IPS-15b (cell line): ENCODE results near the gene CLCF1.

Experiments used
- H3K27me3 ChIP-seq: one replicate; pipeline ENCODE4 v1.6.1; 2013; ENCODE audit warnings: low read length; ENCODE audit not compliant: control insufficient read depth, insufficient read depth
- H3K36me3 ChIP-seq: one replicate; pipeline ENCODE4 v1.6.1; 2013; ENCODE audit warnings: low read length; ENCODE audit not compliant: control insufficient read depth, insufficient read depth
- H3K4me1 ChIP-seq: one replicate; pipeline ENCODE4 v1.6.1; 2013; ENCODE audit warnings: mild to moderate bottlenecking, low read length; ENCODE audit not compliant: control insufficient read depth, insufficient read depth
- H3K4me3 ChIP-seq: one replicate; pipeline ENCODE4 v1.5.1; 2013; ENCODE audit warnings: low read depth, low read length
- H3K9ac ChIP-seq: one replicate; pipeline ENCODE4 v1.6.1; 2013; ENCODE audit warnings: low read depth, mild to moderate bottlenecking, low read length
- H3K9me3 ChIP-seq: one replicate; pipeline ENCODE4 v1.6.1; 2013; ENCODE audit warnings: mild to moderate bottlenecking, low read length; ENCODE audit not compliant: control insufficient read depth, insufficient read depth

The CLCF1 gene

GRCh38 chr11:67397986-67398660, 24.7 kb upstream of the CLCF1 start:
- no peaks in the 10 kb centered on the region for H3K9me3 ChIP-seq
- no peak overlapping the region for H3K9ac ChIP-seq
- no peak overlapping the region for H3K4me3 ChIP-seq
- peaks cover 36% of the 10 kb centered on the region for H3K36me3 ChIP-seq
- H3K4me1 ChIP-seq, result peaks cover 3% of the 10 kb centered on the region
- no peaks in the 10 kb centered on the region for H3K27me3 ChIP-seq

- Histone ChIP-seq H3K4me1 (peaks cover 3% of the 10 kb centered on the region), H3K4me3 (no peak overlapping the region), H3K36me3 (peaks cover 36% of the 10 kb centered on the region), H3K27me3 (no peaks in the 10 kb centered on the region), H3K9me3 (no peaks in the 10 kb centered on the region), H3K9ac (no peak overlapping the region)
These were observed 24.1 kb upstream of the CLCF1 start for GRCh38 chr11:67397536-67397935.

DNA sequence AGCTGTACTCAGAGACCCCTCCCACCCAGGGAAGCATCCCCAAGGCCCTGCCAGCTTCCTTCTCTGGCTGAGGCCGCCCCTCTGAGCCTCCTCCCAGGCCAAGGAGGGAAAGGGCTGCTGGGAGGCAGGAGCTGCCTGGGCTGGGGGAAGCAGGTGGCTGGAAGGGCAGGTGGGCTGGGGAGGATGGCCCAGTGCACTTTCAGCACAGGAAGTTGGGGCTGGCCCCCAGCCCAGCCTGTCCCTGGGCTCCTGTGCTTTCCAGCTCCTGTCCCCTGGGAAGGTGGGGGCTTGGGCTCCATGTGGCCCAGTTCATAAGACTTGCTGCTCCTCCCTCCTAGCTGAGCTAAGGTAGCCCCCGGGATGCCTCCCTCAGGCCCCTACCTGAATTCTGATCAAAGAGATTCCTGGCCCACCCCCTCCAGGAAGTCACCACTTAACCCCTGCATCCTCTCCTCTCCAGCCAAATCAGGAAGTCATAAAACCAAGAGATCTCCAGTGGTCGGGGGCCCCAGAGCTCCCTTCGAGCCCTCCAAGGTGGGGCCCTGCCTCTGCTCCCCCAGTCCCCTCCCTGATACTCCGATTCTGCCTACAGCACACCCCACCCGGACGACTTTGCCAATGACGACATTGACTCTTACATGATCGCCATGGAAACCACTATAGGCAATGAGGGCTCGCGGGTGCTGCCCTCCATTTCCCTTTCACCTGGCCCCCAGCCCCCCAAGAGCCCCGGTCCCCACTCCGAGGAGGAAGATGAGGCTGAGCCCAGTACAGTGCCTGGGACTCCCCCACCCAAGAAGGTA, 23.4 kb upstream of the CLCF1 start:
- peaks cover 2% of the 10 kb centered on the region for H3K4me1 ChIP-seq
- no peaks in the 10 kb centered on the region for H3K27me3 ChIP-seq
- H3K4me3 ChIP-seq, result no peak overlapping the region
- no peaks in the 10 kb centered on the region for H3K9me3 ChIP-seq
- no peak overlapping the region for H3K9ac ChIP-seq
- peaks cover 36% of the 10 kb centered on the region for H3K36me3 ChIP-seq

GRCh38 chr11:67396259-67396581, 22.8 kb upstream of the CLCF1 start:
- no peaks in the 10 kb centered on the region for H3K27me3 ChIP-seq
- no peak overlapping the region for H3K9ac ChIP-seq
- H3K4me3 ChIP-seq, result no peak overlapping the region
- peaks cover 2% of the 10 kb centered on the region for H3K4me1 ChIP-seq
- H3K9me3 ChIP-seq, result no peaks in the 10 kb centered on the region
- H3K36me3 ChIP-seq, result peaks cover 36% of the 10 kb centered on the region

GRCh38 chr11:67395555-67396258, 22.3 kb upstream of the CLCF1 start:
- H3K9me3 ChIP-seq, result no peaks in the 10 kb centered on the region
- H3K4me1 ChIP-seq, result peaks cover 2% of the 10 kb centered on the region
- H3K27me3 ChIP-seq, result no peaks in the 10 kb centered on the region
- H3K4me3 ChIP-seq, result no peak overlapping the region
- H3K9ac ChIP-seq, result no peak overlapping the region
- H3K36me3 ChIP-seq, result peaks cover 36% of the 10 kb centered on the region

DNA sequence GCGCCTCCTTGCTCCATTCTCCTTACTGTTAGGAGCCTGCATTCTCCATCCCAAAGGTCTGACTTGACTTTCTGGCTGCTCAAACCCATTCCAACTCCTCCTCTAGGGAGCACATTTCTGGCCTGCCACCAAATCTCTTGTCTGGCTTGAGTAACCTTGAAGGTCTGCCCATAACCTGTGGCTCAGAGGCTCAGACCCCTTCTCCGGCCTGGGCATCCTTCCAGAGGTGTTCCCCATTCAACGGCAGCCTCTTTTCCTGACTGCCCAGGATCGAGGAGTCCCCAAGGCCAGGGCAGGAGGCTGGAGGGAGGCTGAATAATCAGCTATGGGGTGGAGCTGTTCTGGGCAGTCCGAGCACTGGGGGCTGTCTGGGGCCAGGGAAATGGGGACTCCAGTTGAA, 20.6 kb upstream of the CLCF1 start:
- H3K4me1 ChIP-seq, result peaks cover 2% of the 10 kb centered on the region
- no peaks in the 10 kb centered on the region for H3K9me3 ChIP-seq
- H3K27me3 ChIP-seq, result no peaks in the 10 kb centered on the region
- H3K4me3 ChIP-seq, result no peak overlapping the region
- no peak overlapping the region for H3K9ac ChIP-seq
- H3K36me3 ChIP-seq, result peaks cover 26% of the 10 kb centered on the region

- no peak overlapping the region for H3K9ac ChIP-seq
These were observed 20.0 kb upstream of the CLCF1 start for GRCh38 chr11:67393437-67393836.

GRCh38 chr11:67392183-67392715, 18.9 kb upstream of the CLCF1 start:
- Histone ChIP-seq H3K4me1 (peaks cover 2% of the 10 kb centered on the region), H3K27me3 (no peaks in the 10 kb centered on the region), H3K36me3 (peaks cover 11% of the 10 kb centered on the region), H3K4me3 (peak overlapping the region; percentile 95), H3K9ac (peak overlapping the region; percentile 60), H3K9me3 (no peaks in the 10 kb centered on the region)

More at GRCh38 chr11:67393437-67393836, 20.0 kb upstream of the CLCF1 start:
- Histone ChIP-seq H3K4me1 (peaks cover 2% of the 10 kb centered on the region), H3K27me3 (no peaks in the 10 kb centered on the region), H3K4me3 (no peak overlapping the region), H3K9me3 (no peaks in the 10 kb centered on the region), H3K36me3 (peaks cover 22% of the 10 kb centered on the region)

DNA sequence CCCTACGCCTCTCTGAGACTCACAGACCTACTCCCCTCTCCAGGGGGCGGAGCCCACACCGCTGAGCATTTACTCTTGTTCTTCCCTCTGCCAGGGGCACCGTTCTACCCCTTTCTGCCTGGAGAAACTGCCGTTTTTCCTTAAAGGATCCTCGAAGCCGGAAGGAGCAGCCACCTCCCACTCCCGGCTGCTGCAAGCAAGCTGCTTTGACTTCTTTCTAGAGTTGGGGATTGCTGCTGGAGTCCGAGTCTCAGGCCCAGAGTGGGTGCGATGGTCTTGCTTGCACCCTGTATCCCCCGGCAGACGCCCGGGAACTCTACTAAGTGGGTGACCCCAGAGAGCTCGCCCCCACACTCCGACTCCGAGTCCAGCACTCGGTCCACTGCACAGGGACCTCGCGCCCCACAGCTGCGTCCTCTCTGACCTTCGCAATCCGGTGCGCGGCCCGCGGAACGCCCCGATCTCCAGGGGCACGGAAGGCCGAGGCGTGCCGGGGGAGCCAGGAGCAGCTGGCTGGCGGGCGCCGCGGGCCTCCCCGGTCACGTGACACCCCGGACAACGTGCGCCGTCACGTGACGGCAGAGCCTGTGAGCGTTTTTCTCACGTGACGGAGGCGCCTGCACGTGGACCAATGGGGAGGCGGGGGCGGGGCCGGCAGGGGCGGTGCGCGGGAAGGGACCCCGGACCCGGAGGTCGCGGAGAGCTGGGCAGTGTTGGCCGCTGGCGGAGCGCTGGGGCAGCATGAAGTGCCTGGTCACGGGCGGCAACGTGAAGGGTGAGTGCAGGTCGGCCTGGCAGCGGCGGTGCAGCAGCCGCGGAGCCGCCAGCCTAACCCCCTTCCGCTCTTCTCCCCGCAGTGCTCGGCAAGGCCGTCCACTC, 18.1 kb upstream of the CLCF1 start, which contains the start of gene RAD9A:
Gene RAD9A, plus strand, starts transcription at position 683 of the 879 bp plus-strand sequence. Its CDS starts 59 bp downstream, at position 742.
- Histone ChIP-seq H3K4me1 (peaks cover 6% of the 10 kb centered on the region), H3K27me3 (no peaks in the 10 kb centered on the region), H3K9me3 (no peaks in the 10 kb centered on the region), H3K4me3 (peak within 1 kb of the TSS; percentile 95), H3K36me3 (peaks cover 8% of the 10 kb centered on the region), H3K9ac (peak within 1 kb of the TSS; percentile 61)

GRCh38 chr11:67390947-67391303, 17.5 kb upstream of the CLCF1 start:
- peak overlapping the region; percentile 61 for H3K9ac ChIP-seq
- no peaks in the 10 kb centered on the region for H3K9me3 ChIP-seq
- H3K36me3 ChIP-seq, result peaks cover 7% of the 10 kb centered on the region
- peaks cover 6% of the 10 kb centered on the region for H3K4me1 ChIP-seq
- H3K4me3 ChIP-seq, result peak overlapping the region; percentile 95
- H3K27me3 ChIP-seq, result no peaks in the 10 kb centered on the region

DNA sequence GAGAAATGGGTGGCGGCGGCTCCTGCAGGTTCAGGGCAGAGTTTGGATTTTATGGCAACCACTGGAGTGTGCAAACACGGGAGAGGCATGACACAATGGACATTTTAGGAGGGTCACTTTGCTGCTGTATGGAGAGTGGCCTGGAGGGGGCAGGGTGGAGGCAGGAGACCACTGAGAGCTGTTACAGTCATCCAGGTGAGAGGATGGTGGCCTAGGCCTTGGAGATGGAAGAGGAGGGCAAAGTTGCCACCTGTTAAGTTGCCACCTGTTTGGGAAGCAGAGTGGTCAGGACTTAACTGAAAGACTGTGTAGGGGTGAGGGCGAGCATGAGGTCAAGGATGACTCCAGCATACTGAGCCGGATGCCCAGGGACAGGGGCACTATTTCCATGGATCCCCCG, 16.1 kb upstream of the CLCF1 start:
- Histone ChIP-seq H3K4me1 (peaks cover 6% of the 10 kb centered on the region), H3K9me3 (no peaks in the 10 kb centered on the region), H3K9ac (no peak overlapping the region), H3K36me3 (peaks cover 3% of the 10 kb centered on the region), H3K27me3 (peaks cover 7% of the 10 kb centered on the region), H3K4me3 (no peak overlapping the region)
